Liver (tissue), 9 donors: Measurements from ENCODE around the gene DLGAP5. TPM values are rescaled to one million over a fixed set of nuclear protein-coding genes. Genes with fewer than 3 reads are reported as not detected.

Source experiments
- DNase-seq: peaks from one replicate; pipeline ENCODE4 v3.0.0-alpha.2; 2017; ENCODE audit warnings: low spot score
- H3K27ac ChIP-seq, 2 donors: one replicate each; pipeline ENCODE4 v1.7.0; 2013; ENCODE audit warnings: inconsistent platforms in 2 of 2, low read length in 2 of 2, control low read depth in 1 of 2, low read depth in 1 of 2, mild to moderate bottlenecking in 1 of 2
- H3K27me3 ChIP-seq, 4 donors: one replicate each; pipeline versions ENCODE4 v1.6.1 to v1.7.0; 2013; ENCODE audit warnings: low read length in 3 of 4, inconsistent platforms in 1 of 4, mild to moderate bottlenecking in 1 of 4, moderate library complexity in 1 of 4; ENCODE audit not compliant: control insufficient read depth in 4 of 4, insufficient read depth in 4 of 4
- H3K36me3 ChIP-seq, 4 donors: one replicate each; pipeline versions ENCODE4 v1.6.1 to v1.7.0; 2013; ENCODE audit warnings: low read length in 3 of 4, mild to moderate bottlenecking in 3 of 4, low read depth in 1 of 4, moderate library complexity in 1 of 4; ENCODE audit not compliant: control insufficient read depth in 4 of 4, insufficient read depth in 3 of 4
- H3K4me1 ChIP-seq, 4 donors: one replicate each; pipeline versions ENCODE4 v1.6.1 to v1.7.0; 2013; ENCODE audit warnings: low read length in 3 of 4, mild to moderate bottlenecking in 3 of 4, moderate library complexity in 1 of 4; ENCODE audit not compliant: control insufficient read depth in 4 of 4, insufficient read depth in 4 of 4
- H3K4me3 ChIP-seq, 3 donors: one replicate each; pipeline versions ENCODE4 v1.6.1 to v1.7.0; 2013; ENCODE audit warnings: low read length in 3 of 3, control low read depth in 1 of 3, low read depth in 1 of 3, mild to moderate bottlenecking in 1 of 3
- H3K9ac ChIP-seq, 2 donors: one replicate each; pipeline ENCODE4 v1.7.0; 2013; ENCODE audit warnings: low read length in 2 of 2, mild to moderate bottlenecking in 2 of 2, moderate library complexity in 2 of 2, control low read depth in 1 of 2, low read depth in 1 of 2
- H3K9me3 ChIP-seq, 4 donors: one replicate each; pipeline versions ENCODE4 v1.6.1 to v1.7.0; 2013; ENCODE audit warnings: low read length in 3 of 4; ENCODE audit not compliant: control insufficient read depth in 4 of 4
- CTCF ChIP-seq: fragments of 150-350 bp; IDR thresholded peaks from 2 replicates; pipeline ENCODE4 v1.5.1; 2017; ENCODE audit warnings: improper control_type of control experiment, low read depth, low read length; ENCODE audit not compliant: missing input control
- EGR1 ChIP-seq, 2 donors: IDR thresholded peaks; 2 replicates each; pipeline ENCODE4 v1.6.1; 2016 to 2018; ENCODE audit warnings: antibody characterized with exemption in 2 of 2, low read depth in 2 of 2
- FOXA1 ChIP-seq: IDR thresholded peaks from 2 replicates; pipeline ENCODE4 v1.6.1; 2016; ENCODE audit warnings: antibody characterized with exemption
- FOXA2 ChIP-seq: IDR thresholded peaks from 2 replicates; pipeline ENCODE4 v1.6.1; 2016; ENCODE audit warnings: antibody characterized with exemption
- GABPA ChIP-seq, 2 donors: IDR thresholded peaks in 1 of 2; conservative IDR thresholded peaks in 1 of 2; 2 replicates each; pipeline ENCODE4 v1.6.1; 2016; ENCODE audit warnings: antibody characterized with exemption in 2 of 2, mild to moderate bottlenecking in 1 of 2, moderate library complexity in 1 of 2
- HNF4A ChIP-seq, 2 donors: conservative IDR thresholded peaks; 2 replicates each; pipeline ENCODE4 v1.6.1; 2016; ENCODE audit warnings: antibody characterized with exemption in 2 of 2, mild to moderate bottlenecking in 2 of 2
- HNF4G ChIP-seq: IDR thresholded peaks from 2 replicates; pipeline ENCODE4 v1.6.1; 2016; ENCODE audit warnings: antibody characterized with exemption
- JUND ChIP-seq, 2 donors: IDR thresholded peaks; 2 replicates each; pipeline ENCODE4 v1.6.1; 2016; ENCODE audit warnings: antibody characterized with exemption in 2 of 2
- NR2F2 ChIP-seq: IDR thresholded peaks from 2 replicates; pipeline ENCODE4 v1.6.1; 2016; ENCODE audit warnings: antibody characterized with exemption
- RAD21 ChIP-seq, 2 donors: IDR thresholded peaks; 2 replicates each; pipeline ENCODE4 v1.6.1; 2016; ENCODE audit warnings: antibody characterized with exemption in 2 of 2, mild to moderate bottlenecking in 2 of 2
- REST ChIP-seq: IDR thresholded peaks from 2 replicates; pipeline ENCODE4 v1.6.1; 2016; ENCODE audit warnings: antibody characterized with exemption, mild to moderate bottlenecking
- RXRA ChIP-seq, 2 donors: IDR thresholded peaks; 2 replicates each; pipeline ENCODE4 v1.6.1; 2017 to 2018; ENCODE audit warnings: antibody characterized with exemption in 2 of 2, mild to moderate bottlenecking in 1 of 2
- SP1 ChIP-seq: IDR thresholded peaks from 2 replicates; pipeline ENCODE4 v1.6.1; 2018; ENCODE audit warnings: antibody characterized with exemption, mild to moderate bottlenecking
- TAF1 ChIP-seq: conservative IDR thresholded peaks from 2 replicates; pipeline ENCODE4 v1.6.1; 2016; ENCODE audit warnings: antibody characterized with exemption, mild to moderate bottlenecking
- YY1 ChIP-seq: IDR thresholded peaks from 2 replicates; pipeline ENCODE4 v1.6.1; 2016; ENCODE audit warnings: antibody characterized with exemption, mild to moderate bottlenecking
- WGBS: extraction: QIAGEN DNeasy Blood & Tissue Kit; methylation state at CpG from one replicate; pipeline ENCODE4 v1.1.7; 2013; 5-methylcytosine and 5-hydroxymethylcytosine counted together
- polyA plus RNA-seq, 2 donors: library from polyadenylated mRNA; stranded (reverse) in 1 of 2; unstranded in 1 of 2; fragments of 200-250 nt in 1 of 2; fragments of >200 nt in 1 of 2; fragmentation: Nextera tagmentation in 1 of 2; extraction: Ambion mirVana in 1 of 2; gene quantifications; one replicate each; pipeline versions ENCODE4 v1.2.1 to v1.2.3, GENCODE V29; 2013 to 2015
- total RNA-seq, 2 donors: library from RNA; depleted of rRNA; stranded (reverse); fragments of >200 nt; gene quantifications; one replicate each; pipeline ENCODE4 v1.2.3, GENCODE V29; 2014
- TF ChIP-seq, protein P1 (sequence below): IDR thresholded peaks from 2 replicates; pipeline ENCODE4 v1.6.1; 2016; ENCODE audit warnings: antibody characterized with exemption
- TF ChIP-seq, protein P2 (sequence below): IDR thresholded peaks from 2 replicates; pipeline ENCODE4 v1.6.1; 2016; ENCODE audit warnings: antibody characterized with exemption
- TF ChIP-seq, protein P3 (sequence below): IDR thresholded peaks from 2 replicates; pipeline ENCODE4 v1.6.1; 2016; ENCODE audit warnings: antibody characterized with exemption
- donor health status: healthy.
- donor health status: healthy.
- donor health status: healthy.
- donor health status: healthy.
- donor health status: healthy.

The DLGAP5 gene
- total and polyA plus RNA-seq, 4 donors = under 0.01 to 42.5 (median 0.70) TPM

DNA sequence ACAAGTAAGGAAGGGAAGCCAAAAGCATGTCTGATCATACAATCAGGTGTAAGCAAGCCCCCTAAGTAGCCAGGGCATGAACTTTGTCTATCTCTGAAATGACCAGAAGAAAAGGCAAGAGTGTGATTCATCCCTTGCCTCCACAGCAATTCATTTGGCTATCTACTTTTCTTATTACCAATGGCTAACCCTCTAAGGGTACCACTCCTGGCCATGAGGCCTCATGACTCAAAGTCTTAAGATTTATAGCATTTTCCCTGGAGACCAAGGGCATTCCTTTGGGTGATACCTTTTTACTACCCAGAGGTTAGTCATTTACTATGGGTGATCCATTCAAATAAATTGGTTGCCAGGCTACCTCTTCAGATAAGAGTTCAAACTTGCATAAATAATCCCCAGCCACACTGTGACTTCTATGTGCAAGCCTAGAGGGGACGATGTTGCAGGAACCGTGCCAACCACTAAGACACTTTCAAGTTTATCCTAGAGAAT lies 63.9 kb downstream of the DLGAP5 start:
- H3K27ac ChIP-seq = no peak overlapping the region
- H3K9ac ChIP-seq = no peak overlapping the region
- H3K9me3 ChIP-seq = no peaks in the 10 kb centered on the region
- peaks cover 0 to 16% (median 8%) of the 10 kb centered on the region in 4 donors for H3K4me1 ChIP-seq
- TF ChIP-seq HNF4A (conservative IDR thresholded peaks at IDR 0.05) (no peak), FOXA1 (no peak), TAF1 (no peak), FOXA2 (no peak), JUND (IDR thresholded peaks at IDR 0.05) (no peak), REST (no peak), RAD21 (IDR thresholded peaks at IDR 0.05) (no peak), HNF4G (no peak), RXRA (IDR thresholded peaks at IDR 0.05) (no peak), EGR1 (IDR thresholded peaks at IDR 0.05; ENCODE audit: low read depth in 2 of 2) (no peak), GABPA (IDR thresholded peaks at IDR 0.05 in 1 of 2, conservative IDR thresholded peaks at IDR 0.05 in 1 of 2) (no peak), CTCF (no peak), SP1 (no peak), YY1 (no peak), NR2F2 (no peak)
- TF ChIP-seq, protein P1, sequence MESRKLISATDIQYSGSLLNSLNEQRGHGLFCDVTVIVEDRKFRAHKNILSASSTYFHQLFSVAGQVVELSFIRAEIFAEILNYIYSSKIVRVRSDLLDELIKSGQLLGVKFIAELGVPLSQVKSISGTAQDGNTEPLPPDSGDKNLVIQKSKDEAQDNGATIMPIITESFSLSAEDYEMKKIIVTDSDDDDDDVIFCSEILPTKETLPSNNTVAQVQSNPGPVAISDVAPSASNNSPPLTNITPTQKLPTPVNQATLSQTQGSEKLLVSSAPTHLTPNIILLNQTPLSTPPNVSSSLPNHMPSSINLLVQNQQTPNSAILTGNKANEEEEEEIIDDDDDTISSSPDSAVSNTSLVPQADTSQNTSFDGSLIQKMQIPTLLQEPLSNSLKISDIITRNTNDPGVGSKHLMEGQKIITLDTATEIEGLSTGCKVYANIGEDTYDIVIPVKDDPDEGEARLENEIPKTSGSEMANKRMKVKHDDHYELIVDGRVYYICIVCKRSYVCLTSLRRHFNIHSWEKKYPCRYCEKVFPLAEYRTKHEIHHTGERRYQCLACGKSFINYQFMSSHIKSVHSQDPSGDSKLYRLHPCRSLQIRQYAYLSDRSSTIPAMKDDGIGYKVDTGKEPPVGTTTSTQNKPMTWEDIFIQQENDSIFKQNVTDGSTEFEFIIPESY = no peak
- TF ChIP-seq, protein P2, sequence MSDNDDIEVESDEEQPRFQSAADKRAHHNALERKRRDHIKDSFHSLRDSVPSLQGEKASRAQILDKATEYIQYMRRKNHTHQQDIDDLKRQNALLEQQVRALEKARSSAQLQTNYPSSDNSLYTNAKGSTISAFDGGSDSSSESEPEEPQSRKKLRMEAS = no peak
- TF ChIP-seq, protein P3, sequence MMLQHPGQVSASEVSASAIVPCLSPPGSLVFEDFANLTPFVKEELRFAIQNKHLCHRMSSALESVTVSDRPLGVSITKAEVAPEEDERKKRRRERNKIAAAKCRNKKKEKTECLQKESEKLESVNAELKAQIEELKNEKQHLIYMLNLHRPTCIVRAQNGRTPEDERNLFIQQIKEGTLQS = no peak
- H3K4me3 ChIP-seq = no peak overlapping the region
- no peak for DNase-seq
- peaks cover 0 to 3% (median 1%) of the 10 kb centered on the region in 4 donors for H3K27me3 ChIP-seq
- WGBS = 78% methylated on average over 2 of the region's 2 CpGs
- H3K36me3 ChIP-seq = no peaks in the 10 kb centered on the region
